ENCODE results near the gene PLCB1. TPM values are rescaled to one million over a fixed set of nuclear protein-coding genes. Genes with fewer than 3 reads are reported as not detected.
"Not testable (repeated sequence)": the region's sequence is repeated elsewhere in the genome, so short reads cannot be mapped to it uniquely, and the experiment has no call there.

The PLCB1 gene
- total RNA-seq, 1 donor from 2014 or later, result 37.4 TPM

DNA sequence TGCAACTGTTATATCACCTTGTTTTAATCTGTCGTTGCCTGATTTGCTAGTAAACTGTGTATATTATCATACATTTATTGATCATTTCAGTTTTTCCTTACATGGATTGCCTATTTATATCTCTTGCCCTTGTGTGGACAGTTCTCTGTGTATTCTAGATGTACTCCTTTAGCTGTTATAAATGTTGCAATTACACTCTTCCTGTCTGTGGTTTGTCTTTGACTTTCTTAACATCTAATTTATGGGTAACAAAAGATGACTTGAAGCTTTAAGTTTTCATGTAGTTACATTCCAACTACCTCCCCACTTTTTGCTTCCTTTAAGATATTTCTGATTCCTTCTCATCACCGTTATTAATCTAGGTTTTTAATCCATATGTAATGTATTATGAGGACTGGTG, 22.6 kb downstream of the PLCB1 start:
- Mint-ChIP-seq H3K9me3 (ENCODE audit: unreplicated experiment) (peaks cover 4% of the 10 kb centered on the region), H3K4me3 (ENCODE audit: unreplicated experiment) (no peak overlapping the region), H3K36me3 (ENCODE audit: unreplicated experiment) (peaks cover 9% of the 10 kb centered on the region), H3K4me1 (ENCODE audit: low read depth, unreplicated experiment) (peaks cover 8% of the 10 kb centered on the region), H3K27ac (ENCODE audit: unreplicated experiment) (no peak overlapping the region), H3K27me3 (ENCODE audit: unreplicated experiment) (no peaks in the 10 kb centered on the region)
- TF ChIP-seq, protein P1, sequence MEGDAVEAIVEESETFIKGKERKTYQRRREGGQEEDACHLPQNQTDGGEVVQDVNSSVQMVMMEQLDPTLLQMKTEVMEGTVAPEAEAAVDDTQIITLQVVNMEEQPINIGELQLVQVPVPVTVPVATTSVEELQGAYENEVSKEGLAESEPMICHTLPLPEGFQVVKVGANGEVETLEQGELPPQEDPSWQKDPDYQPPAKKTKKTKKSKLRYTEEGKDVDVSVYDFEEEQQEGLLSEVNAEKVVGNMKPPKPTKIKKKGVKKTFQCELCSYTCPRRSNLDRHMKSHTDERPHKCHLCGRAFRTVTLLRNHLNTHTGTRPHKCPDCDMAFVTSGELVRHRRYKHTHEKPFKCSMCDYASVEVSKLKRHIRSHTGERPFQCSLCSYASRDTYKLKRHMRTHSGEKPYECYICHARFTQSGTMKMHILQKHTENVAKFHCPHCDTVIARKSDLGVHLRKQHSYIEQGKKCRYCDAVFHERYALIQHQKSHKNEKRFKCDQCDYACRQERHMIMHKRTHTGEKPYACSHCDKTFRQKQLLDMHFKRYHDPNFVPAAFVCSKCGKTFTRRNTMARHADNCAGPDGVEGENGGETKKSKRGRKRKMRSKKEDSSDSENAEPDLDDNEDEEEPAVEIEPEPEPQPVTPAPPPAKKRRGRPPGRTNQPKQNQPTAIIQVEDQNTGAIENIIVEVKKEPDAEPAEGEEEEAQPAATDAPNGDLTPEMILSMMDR (IDR thresholded peaks at IDR 0.05; ENCODE audit: partially characterized antibody, unreplicated experiment), result no peak
- no peak for DNase-seq

DNA sequence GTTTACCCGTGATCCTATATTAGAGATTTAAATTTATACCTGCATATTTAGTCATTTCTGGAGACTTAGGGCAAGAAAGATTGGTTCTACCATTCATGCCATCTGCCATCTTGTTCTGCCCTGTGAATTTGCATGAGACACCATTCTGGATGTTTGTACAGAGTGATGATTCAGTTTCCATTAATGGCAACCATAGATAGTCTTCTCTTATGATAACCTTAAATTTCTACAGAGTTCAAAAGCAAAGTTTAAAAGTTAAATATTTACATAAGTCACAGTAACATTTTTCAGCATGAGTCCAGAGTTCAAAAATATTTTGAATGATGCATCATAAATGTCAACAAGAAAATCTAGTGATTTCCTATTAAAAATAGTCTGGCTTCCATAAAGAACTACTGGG, 23.2 kb downstream of the PLCB1 start:
- peaks cover 8% of the 10 kb centered on the region for H3K4me1 Mint-ChIP-seq (ENCODE audit: low read depth, unreplicated experiment)

DNA sequence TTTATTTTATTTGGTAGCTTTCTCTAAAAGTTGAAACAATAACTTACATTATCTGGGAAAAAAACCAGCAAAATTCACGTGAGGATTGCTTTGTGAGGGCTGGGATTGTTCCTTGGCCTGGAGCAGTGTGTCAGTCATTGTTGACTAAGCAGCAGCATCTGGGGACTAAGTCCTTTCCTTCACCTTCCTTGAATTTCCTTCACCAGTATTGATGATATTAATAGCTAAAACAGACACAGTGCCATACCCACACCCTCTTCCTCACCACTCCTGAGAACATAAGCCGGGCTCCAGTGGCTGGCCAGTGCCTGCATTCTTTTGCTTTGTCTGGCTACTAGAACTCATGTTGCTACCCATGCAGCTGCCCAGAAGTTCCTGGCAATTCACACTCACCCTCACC, 23.7 kb downstream of the PLCB1 start:
- Mint-ChIP-seq H3K27ac (ENCODE audit: unreplicated experiment) (peak overlapping the region; percentile 36), H3K36me3 (ENCODE audit: unreplicated experiment) (peaks cover 17% of the 10 kb centered on the region), H3K27me3 (ENCODE audit: unreplicated experiment) (no peaks in the 10 kb centered on the region), H3K4me3 (ENCODE audit: unreplicated experiment) (no peak overlapping the region), H3K4me1 (ENCODE audit: low read depth, unreplicated experiment) (peaks cover 8% of the 10 kb centered on the region), H3K9me3 (ENCODE audit: unreplicated experiment) (peaks cover 6% of the 10 kb centered on the region)
- no peak for DNase-seq
- TF ChIP-seq, protein P1 (IDR thresholded peaks at IDR 0.05; ENCODE audit: partially characterized antibody, unreplicated experiment), result no peak

More for the DNA sequence above, 23.2 kb downstream of the PLCB1 start:
- no peak overlapping the region for H3K27ac Mint-ChIP-seq (ENCODE audit: unreplicated experiment)
- H3K36me3 Mint-ChIP-seq (ENCODE audit: unreplicated experiment), result peaks cover 15% of the 10 kb centered on the region
- H3K27me3 Mint-ChIP-seq (ENCODE audit: unreplicated experiment), result no peaks in the 10 kb centered on the region
- peaks cover 6% of the 10 kb centered on the region for H3K9me3 Mint-ChIP-seq (ENCODE audit: unreplicated experiment)
- DNase-seq, result no peak
- TF ChIP-seq, protein P1 (IDR thresholded peaks at IDR 0.05; ENCODE audit: partially characterized antibody, unreplicated experiment), result no peak
- no peak overlapping the region for H3K4me3 Mint-ChIP-seq (ENCODE audit: unreplicated experiment)

DNA sequence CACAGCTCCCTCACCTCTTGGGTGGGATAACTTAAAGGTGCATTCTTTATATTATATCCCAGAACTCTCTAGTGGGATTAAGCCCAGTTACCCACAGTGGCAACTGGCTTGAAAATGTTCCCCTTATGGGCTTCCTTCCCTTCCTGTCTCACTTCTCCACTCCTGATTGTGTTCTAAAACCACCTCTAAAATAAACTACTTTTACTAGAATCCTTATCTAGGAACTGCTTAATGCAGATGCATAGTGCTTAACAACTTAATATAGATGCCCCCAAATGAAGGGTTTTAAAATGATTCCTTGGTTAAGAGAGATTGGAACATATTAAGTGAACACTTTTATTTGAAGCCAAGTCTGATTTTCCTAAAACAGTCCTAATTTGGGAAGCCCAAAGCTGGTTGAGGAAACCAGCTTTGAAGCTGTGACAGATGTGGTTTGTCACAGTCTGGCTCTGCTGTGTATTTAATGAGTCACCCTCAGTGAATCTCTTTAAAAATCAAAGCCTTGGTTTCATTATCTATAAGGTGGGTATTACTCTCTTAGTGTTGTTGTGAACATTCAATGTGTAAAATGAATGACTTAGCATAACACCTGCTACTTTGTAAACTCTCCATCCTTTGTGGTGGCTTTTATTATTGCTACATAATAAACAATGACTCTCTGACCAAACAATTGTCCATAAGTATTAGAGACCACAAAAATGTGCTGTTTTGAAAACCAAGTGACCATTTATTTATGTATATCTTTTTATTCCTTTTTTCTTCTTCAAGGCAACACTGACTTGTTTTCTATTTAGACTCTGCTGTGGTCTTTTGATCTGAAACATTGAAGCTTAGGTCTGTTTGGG, 24.4 kb downstream of the PLCB1 start:
- peaks cover 10% of the 10 kb centered on the region for H3K4me1 Mint-ChIP-seq (ENCODE audit: low read depth, unreplicated experiment)
- no peaks in the 10 kb centered on the region for H3K27me3 Mint-ChIP-seq (ENCODE audit: unreplicated experiment)
- no peak for DNase-seq
- no peak overlapping the region for H3K4me3 Mint-ChIP-seq (ENCODE audit: unreplicated experiment)
- TF ChIP-seq, protein P1 (IDR thresholded peaks at IDR 0.05; ENCODE audit: partially characterized antibody, unreplicated experiment), result no peak
- H3K36me3 Mint-ChIP-seq (ENCODE audit: unreplicated experiment), result peaks cover 17% of the 10 kb centered on the region
- peak overlapping the region; percentile 56 for H3K27ac Mint-ChIP-seq (ENCODE audit: unreplicated experiment)
- peaks cover 6% of the 10 kb centered on the region for H3K9me3 Mint-ChIP-seq (ENCODE audit: unreplicated experiment)

DNA sequence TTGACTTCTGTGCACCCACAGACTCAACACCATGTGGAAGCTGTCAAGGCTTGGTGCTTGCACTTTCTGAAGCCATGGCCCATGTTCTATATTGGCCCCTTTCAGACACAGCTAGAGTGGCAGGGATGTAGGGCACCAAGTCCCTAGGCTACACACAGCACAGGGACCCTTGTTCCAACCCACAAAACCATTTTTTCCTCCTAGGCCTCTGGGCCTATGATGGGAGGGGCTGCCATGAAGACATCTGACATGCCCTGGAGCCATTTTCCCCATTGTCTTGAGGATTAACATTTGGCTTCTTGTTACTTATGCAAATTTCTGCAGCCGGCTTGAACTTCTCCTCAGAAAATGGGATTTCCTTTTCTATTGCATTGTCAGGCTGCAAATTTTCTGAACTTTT, 27.2 kb downstream of the PLCB1 start:
- H3K27ac Mint-ChIP-seq (ENCODE audit: unreplicated experiment); DNase-seq; H3K9me3 Mint-ChIP-seq (ENCODE audit: unreplicated experiment); H3K4me3 Mint-ChIP-seq (ENCODE audit: unreplicated experiment); H3K27me3 Mint-ChIP-seq (ENCODE audit: unreplicated experiment): not testable (repeated sequence)
- Mint-ChIP-seq H3K36me3 (ENCODE audit: unreplicated experiment) (peaks cover 17% of the 10 kb centered on the region), H3K4me1 (ENCODE audit: low read depth, unreplicated experiment) (peaks cover 22% of the 10 kb centered on the region)
